WERI-Rb-1 (cell line): ENCODE data around the gene FCGR3B.
"Not testable (repeated sequence)": the region's sequence is repeated elsewhere in the genome, so short reads cannot be mapped to it uniquely, and the experiment has no call there.

Experiments
- DNase-seq: peaks from one replicate; pipeline ENCODE4 v3.0.0-alpha.2; 2020
- H3K27ac ChIP-seq: fragments of 250-450 bp; sonication (Bioruptor Pico); 2 replicates; pipeline ENCODE4 v1.5.1; 2020; ENCODE audit warnings: mild to moderate bottlenecking, moderate library complexity
- H3K27me3 ChIP-seq: fragments of 250-450 bp; sonication (Bioruptor Pico); 2 replicates; pipeline ENCODE4 v1.5.1; 2021; ENCODE audit warnings: mild to moderate bottlenecking, low read depth, moderate library complexity; ENCODE audit not compliant: insufficient read depth, severe bottlenecking
- H3K36me3 ChIP-seq: fragments of 250-450 bp; sonication (Bioruptor Pico); 2 replicates; pipeline ENCODE4 v1.5.1; 2020; ENCODE audit warnings: mild to moderate bottlenecking, moderate library complexity
- H3K4me3 ChIP-seq: 2 replicates; pipeline ENCODE4 v1.5.1; 2011; ENCODE audit warnings: low read depth, mild to moderate bottlenecking, control low read depth, low read length
- H3K9me3 ChIP-seq: fragments of 250-450 bp; sonication (Bioruptor Pico); 2 replicates; pipeline ENCODE4 v1.5.1; 2021; ENCODE audit warnings: mild to moderate bottlenecking, moderate library complexity; ENCODE audit not compliant: severe bottlenecking

Gene FCGR3B

GRCh38 chr1:161634993-161635392 lies 4.0 kb upstream of the FCGR3B start:
- H3K36me3 ChIP-seq, DNase-seq, H3K27me3 ChIP-seq, H3K27ac ChIP-seq, H3K9me3 ChIP-seq, H3K4me3 ChIP-seq: not testable (repeated sequence)

- not testable (repeated sequence) for H3K9me3 ChIP-seq, H3K4me3 ChIP-seq, DNase-seq, H3K27ac ChIP-seq, H3K36me3 ChIP-seq
- H3K27me3 ChIP-seq: peaks cover 16% of the 10 kb centered on the region
Observed at GRCh38 chr1:161630128-161630742, 741 bp downstream of the FCGR3B start.

GRCh38 chr1:161626445-161627146 lies 4.4 kb downstream of the FCGR3B start:
- not testable (repeated sequence) for H3K27ac ChIP-seq, DNase-seq, H3K9me3 ChIP-seq, H3K36me3 ChIP-seq, H3K4me3 ChIP-seq
- H3K27me3 ChIP-seq: peaks cover 17% of the 10 kb centered on the region

DNA sequence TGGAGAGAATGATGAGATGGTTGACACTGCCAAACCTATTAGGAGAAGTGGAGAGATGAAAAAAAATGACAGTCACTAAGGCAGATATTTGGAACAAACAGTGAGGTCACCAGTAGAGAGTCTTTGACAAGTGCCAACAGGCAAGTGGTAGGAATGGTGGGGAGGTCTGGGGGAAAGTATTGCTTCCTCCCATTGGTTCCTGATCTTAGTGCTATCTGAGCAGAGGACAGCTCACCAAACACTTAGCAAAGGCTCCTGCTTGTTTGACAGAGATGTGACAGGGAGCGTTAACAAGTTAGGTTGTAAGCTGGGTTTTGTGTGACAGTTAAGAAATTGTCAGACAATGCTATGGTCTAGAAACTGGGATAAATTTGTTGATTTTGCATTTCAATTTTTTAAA lies 6.4 kb downstream of the FCGR3B start:
- H3K27me3 ChIP-seq: peaks cover 29% of the 10 kb centered on the region
- H3K4me3 ChIP-seq, DNase-seq, H3K27ac ChIP-seq, H3K36me3 ChIP-seq: not testable (repeated sequence)
- peaks cover 11% of the 10 kb centered on the region for H3K9me3 ChIP-seq

- not testable (repeated sequence) for H3K36me3 ChIP-seq, H3K27ac ChIP-seq, DNase-seq, H3K4me3 ChIP-seq
- Histone ChIP-seq H3K27me3 (peaks cover 29% of the 10 kb centered on the region), H3K9me3 (peaks cover 11% of the 10 kb centered on the region)
Observed at GRCh38 chr1:161623401-161624051, 7.5 kb downstream of the FCGR3B start.

- not testable (repeated sequence) for H3K27ac ChIP-seq, DNase-seq, H3K36me3 ChIP-seq, H3K4me3 ChIP-seq
- Histone ChIP-seq H3K27me3 (peaks cover 26% of the 10 kb centered on the region), H3K9me3 (peaks cover 16% of the 10 kb centered on the region)
Observed at GRCh38 chr1:161622054-161622453, 8.9 kb downstream of the FCGR3B start.

GRCh38 chr1:161621181-161622000 lies 9.6 kb downstream of the FCGR3B start:
- Histone ChIP-seq H3K9me3 (peaks cover 22% of the 10 kb centered on the region), H3K27me3 (peaks cover 23% of the 10 kb centered on the region)
- not testable (repeated sequence) for DNase-seq, H3K4me3 ChIP-seq, H3K27ac ChIP-seq, H3K36me3 ChIP-seq

DNA sequence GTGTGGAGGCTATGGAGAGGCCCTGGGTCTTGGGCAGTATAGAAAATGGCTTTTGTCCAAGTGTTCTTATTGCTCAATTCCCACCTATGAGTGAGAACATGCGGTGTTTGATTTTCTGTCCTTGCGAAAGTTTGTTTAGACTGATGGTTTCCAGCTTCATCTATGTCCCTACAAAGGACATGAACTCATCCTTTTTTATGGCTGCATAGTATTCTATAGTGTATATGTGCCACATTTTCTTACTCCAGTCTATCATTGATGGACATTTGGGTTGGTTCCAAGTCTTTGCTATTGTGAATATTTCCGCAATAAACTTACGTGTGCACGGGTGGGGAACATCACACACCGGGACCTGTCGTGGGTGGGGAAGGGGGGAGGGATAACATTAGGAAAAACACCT lies 10.6 kb downstream of the FCGR3B start:
- DNase-seq, H3K27ac ChIP-seq, H3K4me3 ChIP-seq, H3K36me3 ChIP-seq: not testable (repeated sequence)
- Histone ChIP-seq H3K27me3 (peaks cover 28% of the 10 kb centered on the region), H3K9me3 (peaks cover 28% of the 10 kb centered on the region)

DNA sequence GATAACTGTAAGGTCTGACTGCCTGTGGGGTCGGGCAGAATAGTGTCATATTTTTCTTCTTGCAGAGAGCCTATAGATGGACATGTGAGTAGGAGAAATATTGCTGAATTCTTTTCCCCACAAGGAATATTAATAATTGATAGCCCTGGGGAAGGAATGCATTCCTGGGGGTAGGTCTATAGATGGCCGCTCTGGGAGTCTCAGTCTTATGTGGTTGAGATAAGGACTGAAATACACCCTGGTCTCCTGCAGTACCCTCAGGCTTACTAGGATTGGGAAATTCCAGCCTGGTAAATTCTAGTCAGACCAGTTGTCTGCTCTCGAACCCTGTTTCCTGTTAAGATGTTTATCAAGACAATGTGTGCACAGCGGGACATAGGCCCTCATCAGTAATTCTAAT lies 12.5 kb downstream of the FCGR3B start:
- Histone ChIP-seq H3K27me3 (peaks cover 28% of the 10 kb centered on the region), H3K9me3 (peaks cover 28% of the 10 kb centered on the region)
- not testable (repeated sequence) for H3K4me3 ChIP-seq, H3K36me3 ChIP-seq, DNase-seq, H3K27ac ChIP-seq

DNA sequence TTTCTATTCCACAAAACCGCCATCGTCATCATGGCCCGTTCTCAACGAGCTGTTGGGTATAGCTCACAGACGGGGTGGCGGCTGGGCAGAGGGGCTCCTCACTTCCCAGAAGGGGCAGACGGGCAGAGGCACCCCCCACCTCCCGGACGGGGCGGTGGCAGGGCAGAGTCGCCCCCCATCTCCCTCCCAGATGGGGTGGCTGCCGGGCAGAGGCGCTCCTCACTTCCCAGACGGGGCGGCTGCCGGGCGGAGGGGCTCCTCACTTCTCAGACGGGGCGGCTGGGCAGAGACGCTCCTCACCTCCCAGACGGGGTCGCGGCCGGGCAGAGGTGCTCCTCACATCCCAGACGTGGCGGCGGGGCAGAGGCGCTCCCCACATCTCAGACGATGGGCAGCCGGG lies 14.6 kb downstream of the FCGR3B start:
- not testable (repeated sequence) for H3K27ac ChIP-seq, H3K36me3 ChIP-seq, H3K4me3 ChIP-seq, DNase-seq
- Histone ChIP-seq H3K27me3 (peaks cover 38% of the 10 kb centered on the region), H3K9me3 (peaks cover 32% of the 10 kb centered on the region)

DNA sequence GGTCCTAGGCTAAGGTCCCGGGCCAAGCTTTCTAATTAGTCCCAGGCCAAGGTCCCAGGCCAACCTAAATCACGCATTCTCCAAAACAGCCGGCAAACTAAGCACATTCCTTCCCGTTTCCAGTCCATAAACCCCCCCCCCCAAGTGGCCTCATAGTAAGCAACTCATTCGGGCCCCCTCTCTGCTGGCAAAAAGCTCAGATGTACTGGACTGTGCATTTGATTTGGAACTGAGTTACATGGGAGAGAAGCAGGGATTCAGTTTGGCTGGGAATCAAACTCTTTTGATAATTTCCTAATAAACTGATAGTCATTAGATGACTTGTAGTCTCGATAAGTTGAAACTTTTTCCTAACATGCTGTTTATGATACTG lies 17.8 kb downstream of the FCGR3B start:
- H3K4me3 ChIP-seq, H3K36me3 ChIP-seq, DNase-seq, H3K27ac ChIP-seq: not testable (repeated sequence)
- H3K9me3 ChIP-seq: peaks cover 21% of the 10 kb centered on the region
- peaks cover 42% of the 10 kb centered on the region for H3K27me3 ChIP-seq

GRCh38 chr1:161612322-161613141 lies 18.4 kb downstream of the FCGR3B start:
- DNase-seq, H3K27ac ChIP-seq, H3K4me3 ChIP-seq: not testable (repeated sequence)

DNA sequence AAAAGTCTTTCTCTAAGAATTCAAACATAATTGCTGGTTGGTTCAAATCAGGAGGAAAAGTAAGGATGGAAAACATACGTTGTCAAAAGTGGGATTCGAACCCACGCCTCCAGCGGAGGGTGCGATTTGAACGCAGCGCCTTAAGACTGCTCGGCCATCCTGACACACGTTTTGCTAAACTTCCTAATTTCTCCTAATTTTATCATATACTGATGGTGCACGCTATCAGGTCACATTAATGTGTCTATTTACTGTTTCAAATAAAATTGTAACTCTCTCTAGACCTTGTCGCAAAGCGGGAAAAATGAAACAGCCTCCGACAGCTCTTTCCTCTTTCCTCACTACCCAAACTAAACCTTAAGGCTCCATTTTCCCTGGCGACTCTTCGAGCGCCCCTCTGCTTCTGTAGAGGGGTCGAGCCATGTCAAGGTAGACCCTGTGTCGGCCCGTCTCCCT lies 19.1 kb downstream of the FCGR3B start:
- H3K9me3 ChIP-seq: peaks cover 19% of the 10 kb centered on the region
- H3K27ac ChIP-seq, DNase-seq, H3K36me3 ChIP-seq, H3K4me3 ChIP-seq: not testable (repeated sequence)
- H3K27me3 ChIP-seq: peaks cover 45% of the 10 kb centered on the region

More at GRCh38 chr1:161612322-161613141, 18.4 kb downstream of the FCGR3B start:
- not testable (repeated sequence) for H3K36me3 ChIP-seq
- Histone ChIP-seq H3K9me3 (peaks cover 20% of the 10 kb centered on the region), H3K27me3 (peaks cover 46% of the 10 kb centered on the region)
